Breast epithelium (tissue), 4 donors: ENCODE results near the gene BMP2K. TPM values are rescaled to one million over a fixed set of nuclear protein-coding genes. Genes with fewer than 3 reads are reported as not detected.

Experiments
- DNase-seq, 2 donors: peaks; one replicate each; pipeline ENCODE4 v3.0.0-alpha.2; 2019; ENCODE audit warnings: low spot score in 2 of 2
- H3K27ac ChIP-seq, 2 donors: fragments of 200-600 bp; sonication (generic) in 1 of 2; one replicate each; pipeline ENCODE4 v1.5.1; 2016 to 2019; ENCODE audit warnings: mild to moderate bottlenecking in 1 of 2
- H3K27me3 ChIP-seq, 2 donors: fragments of 200-600 bp; sonication (generic) in 1 of 2; one replicate each; pipeline versions ENCODE4 v1.5.1 to v1.6.0; 2017 to 2019; ENCODE audit warnings: control low read depth in 1 of 2, mild to moderate bottlenecking in 1 of 2
- H3K36me3 ChIP-seq: fragments of 200-600 bp; one replicate; pipeline ENCODE4 v1.5.1; 2019
- H3K4me1 ChIP-seq, 2 donors: fragments of 200-600 bp; sonication (generic); one replicate each; pipeline ENCODE4 v1.5.1; 2016 to 2019; ENCODE audit warnings: control low read depth in 1 of 2
- H3K4me3 ChIP-seq, 3 donors: fragments of 200-600 bp; sonication (generic); 1 replicate in 2 of 3; 2 replicates in 1 of 3; pipeline ENCODE4 v1.5.1; 2016 to 2019; ENCODE audit warnings: mild to moderate bottlenecking in 3 of 3, moderate library complexity in 2 of 3
- H3K9me3 ChIP-seq, 2 donors: fragments of 200-600 bp; sonication (generic) in 1 of 2; one replicate each; pipeline ENCODE4 v1.5.1; 2016 to 2019; ENCODE audit warnings: control low read depth in 1 of 2
- POLR2A ChIP-seq: fragments of 450-650 bp; IDR thresholded peaks from one replicate; pipeline ENCODE4 v1.6.1; 2016; ENCODE audit warnings: antibody characterized with exemption, mild to moderate bottlenecking, moderate library complexity
- POLR2AphosphoS5 ChIP-seq, 3 donors: sonication (generic); formaldehyde crosslinking; IDR thresholded peaks; one replicate each; pipeline ENCODE4 v1.6.1; 2017; ENCODE audit warnings: antibody characterized with exemption in 3 of 3
- intact Hi-C: fragments of 100-400 bp; cut with DNase I; formaldehyde crosslinking; loops from one replicate; pipeline ENCODE4 v1.15.1; 2023; ENCODE audit warnings: low total_unique reads
- total RNA-seq, 3 donors: library from RNA; depleted of rRNA; stranded (reverse); fragments of >200 nt; gene quantifications; one replicate each; pipeline ENCODE4 v1.1.0, GENCODE V29; 2016
- TF ChIP-seq, protein P1 (sequence below), 3 donors: fragments of 450-650 bp; IDR thresholded peaks; one replicate each; pipeline ENCODE4 v1.5.1; 2016 to 2017; ENCODE audit warnings: antibody characterized with exemption in 3 of 3, mild to moderate bottlenecking in 3 of 3, moderate library complexity in 3 of 3

Gene BMP2K
- total RNA-seq, 3 donors from 2014 or later: 42.3 to 134 (median 42.4) TPM

DNA sequence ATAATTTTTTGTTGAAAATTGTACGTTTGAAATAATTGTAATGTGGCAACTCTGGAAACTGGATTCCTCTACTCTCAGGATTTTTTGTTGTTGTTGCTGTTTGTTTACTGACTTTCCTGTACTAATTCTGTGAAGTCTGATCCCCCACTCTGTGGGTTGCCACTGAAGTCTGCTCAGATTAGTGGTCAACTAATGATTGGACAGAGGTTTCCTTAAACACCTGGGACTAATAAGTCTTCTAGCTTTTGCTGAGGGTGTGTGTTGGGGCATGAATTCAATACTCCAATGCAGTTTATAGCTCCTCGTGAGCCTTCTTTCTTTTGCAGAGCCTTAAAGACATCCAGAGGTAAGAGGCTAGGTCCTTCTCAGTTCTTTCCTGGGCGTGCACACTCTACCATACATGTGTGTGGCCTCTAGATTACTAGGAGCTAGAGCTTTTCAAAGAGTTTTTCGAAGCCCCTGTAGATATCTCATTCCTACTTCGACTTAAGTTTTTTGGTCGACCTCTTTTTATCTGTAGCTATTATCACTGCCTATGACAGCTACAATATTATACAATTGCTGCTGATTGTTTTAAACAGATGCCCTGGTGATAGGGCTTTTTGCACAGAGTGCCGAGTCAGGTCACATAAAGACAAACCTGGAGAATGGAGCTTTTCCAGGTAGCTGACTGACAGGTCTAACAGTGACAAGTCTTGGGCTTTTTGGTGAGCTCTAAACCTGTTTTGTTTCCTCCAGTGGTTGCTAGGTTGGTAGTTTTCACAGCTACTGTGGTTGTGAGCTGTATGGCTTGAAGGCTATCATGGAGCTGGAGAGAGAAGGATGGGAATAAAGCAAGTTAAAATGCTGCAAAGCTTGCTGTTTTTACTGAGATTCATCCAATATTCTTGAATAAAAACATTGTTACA lies 34.0 kb downstream of the BMP2K start:
- no peaks in the 10 kb centered on the region for H3K27me3 ChIP-seq
- no peak for TF ChIP-seq POLR2A
- TF ChIP-seq POLR2AphosphoS5 (IDR thresholded peaks at IDR 0.05): no peak
- TF ChIP-seq, protein P1, sequence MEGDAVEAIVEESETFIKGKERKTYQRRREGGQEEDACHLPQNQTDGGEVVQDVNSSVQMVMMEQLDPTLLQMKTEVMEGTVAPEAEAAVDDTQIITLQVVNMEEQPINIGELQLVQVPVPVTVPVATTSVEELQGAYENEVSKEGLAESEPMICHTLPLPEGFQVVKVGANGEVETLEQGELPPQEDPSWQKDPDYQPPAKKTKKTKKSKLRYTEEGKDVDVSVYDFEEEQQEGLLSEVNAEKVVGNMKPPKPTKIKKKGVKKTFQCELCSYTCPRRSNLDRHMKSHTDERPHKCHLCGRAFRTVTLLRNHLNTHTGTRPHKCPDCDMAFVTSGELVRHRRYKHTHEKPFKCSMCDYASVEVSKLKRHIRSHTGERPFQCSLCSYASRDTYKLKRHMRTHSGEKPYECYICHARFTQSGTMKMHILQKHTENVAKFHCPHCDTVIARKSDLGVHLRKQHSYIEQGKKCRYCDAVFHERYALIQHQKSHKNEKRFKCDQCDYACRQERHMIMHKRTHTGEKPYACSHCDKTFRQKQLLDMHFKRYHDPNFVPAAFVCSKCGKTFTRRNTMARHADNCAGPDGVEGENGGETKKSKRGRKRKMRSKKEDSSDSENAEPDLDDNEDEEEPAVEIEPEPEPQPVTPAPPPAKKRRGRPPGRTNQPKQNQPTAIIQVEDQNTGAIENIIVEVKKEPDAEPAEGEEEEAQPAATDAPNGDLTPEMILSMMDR (IDR thresholded peaks at IDR 0.05): no peak
- DNase-seq: no peak
- intact Hi-C loops: no loop called here
- H3K36me3 ChIP-seq: no peaks in the 10 kb centered on the region
- H3K4me1 ChIP-seq: no peaks in the 10 kb centered on the region
- H3K27ac ChIP-seq: no peak overlapping the region
- H3K4me3 ChIP-seq: no peak overlapping the region
- peaks cover 0 to 10% of the 10 kb centered on the region in 2 donors for H3K9me3 ChIP-seq

DNA sequence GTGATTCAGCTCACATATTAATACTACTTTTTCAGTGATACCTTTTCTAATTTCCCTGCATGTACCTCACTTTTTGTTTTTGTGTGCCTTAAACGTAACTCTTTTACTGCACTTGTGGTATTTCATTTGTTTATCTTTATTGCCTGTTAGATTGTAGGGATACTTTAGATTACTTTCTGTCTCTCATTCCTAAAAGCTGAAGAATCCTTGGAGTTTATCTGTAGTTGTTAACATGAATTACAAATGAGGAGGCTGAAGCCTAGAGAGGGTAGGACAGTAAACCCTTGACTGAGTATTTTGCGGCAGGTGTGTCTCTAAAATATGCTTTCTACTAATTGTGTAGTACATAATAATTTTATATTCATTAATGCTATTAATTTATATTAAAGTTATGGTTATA lies 34.9 kb downstream of the BMP2K start:
- Histone ChIP-seq H3K4me1 (no peaks in the 10 kb centered on the region), H3K36me3 (no peaks in the 10 kb centered on the region), H3K4me3 (no peak overlapping the region), H3K27ac (no peak overlapping the region), H3K9me3 (peaks cover 0 to 10% of the 10 kb centered on the region in 2 donors), H3K27me3 (no peaks in the 10 kb centered on the region)
- TF ChIP-seq, protein P1 (IDR thresholded peaks at IDR 0.05): no peak
- TF ChIP-seq POLR2A: no peak
- no peak for TF ChIP-seq POLR2AphosphoS5 (IDR thresholded peaks at IDR 0.05)
- intact Hi-C loops: no loop called here
- no peak for DNase-seq

DNA sequence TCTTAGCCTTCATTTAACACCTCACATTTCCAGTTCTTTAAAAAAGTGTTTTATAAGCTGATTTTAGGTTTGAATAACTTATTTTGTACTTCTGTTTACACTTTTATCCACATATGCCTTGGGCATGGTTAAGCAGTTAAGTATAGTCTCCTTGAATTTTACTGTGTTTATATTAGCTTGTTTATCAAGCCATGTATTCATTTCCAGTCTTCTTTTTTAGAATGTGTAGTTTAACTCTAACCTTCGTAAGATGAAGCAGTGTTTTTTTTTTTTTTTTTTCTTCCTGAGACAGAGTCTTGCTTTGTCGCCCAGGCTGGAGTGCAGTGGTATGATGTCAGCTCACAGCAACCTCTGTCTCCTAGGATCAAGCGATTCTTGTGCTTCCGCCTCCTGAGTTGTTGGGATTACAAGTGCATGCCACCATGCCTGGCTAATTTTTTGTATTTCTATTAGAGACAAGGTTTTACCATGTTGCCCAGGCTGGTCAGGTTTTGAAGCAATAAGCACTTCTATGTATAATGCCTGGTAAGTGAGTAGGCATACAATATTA lies 42.5 kb downstream of the BMP2K start:
- no peaks in the 10 kb centered on the region for H3K36me3 ChIP-seq
- DNase-seq: no peak
- no peaks in the 10 kb centered on the region for H3K9me3 ChIP-seq
- H3K4me3 ChIP-seq: no peak overlapping the region
- no peaks in the 10 kb centered on the region for H3K4me1 ChIP-seq
- H3K27me3 ChIP-seq: no peaks in the 10 kb centered on the region
- TF ChIP-seq POLR2AphosphoS5 (IDR thresholded peaks at IDR 0.05) (no peak), POLR2A (no peak)
- TF ChIP-seq, protein P1 (IDR thresholded peaks at IDR 0.05): no peak
- intact Hi-C loops: no loop called here
- no peak overlapping the region for H3K27ac ChIP-seq

DNA sequence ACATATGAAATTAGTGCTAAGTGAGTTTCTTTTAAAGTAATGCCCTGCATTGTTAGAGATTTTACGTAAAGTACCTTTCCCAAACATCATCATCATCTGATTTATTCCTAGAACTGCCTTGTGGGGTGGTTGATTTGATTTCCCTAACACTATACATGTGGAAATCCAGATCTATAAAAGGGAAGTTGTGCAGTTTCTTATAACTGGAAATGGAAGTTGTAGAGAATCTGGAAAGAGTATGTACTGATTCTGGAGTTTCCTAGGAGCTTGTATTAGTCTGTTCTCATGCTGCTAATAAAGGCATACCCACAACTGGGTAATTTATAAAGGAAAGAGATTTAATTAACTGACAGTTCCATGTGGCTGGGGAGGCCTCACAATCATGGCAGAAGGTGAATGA lies 47.9 kb downstream of the BMP2K start:
- H3K36me3 ChIP-seq: no peaks in the 10 kb centered on the region
- intact Hi-C loops: no loop called here
- H3K4me1 ChIP-seq: no peaks in the 10 kb centered on the region
- no peak overlapping the region for H3K4me3 ChIP-seq
- DNase-seq: no peak
- no peak overlapping the region for H3K27ac ChIP-seq
- H3K9me3 ChIP-seq: no peaks in the 10 kb centered on the region
- no peak for TF ChIP-seq POLR2AphosphoS5 (IDR thresholded peaks at IDR 0.05)
- TF ChIP-seq, protein P1 (IDR thresholded peaks at IDR 0.05): no peak
- no peak for TF ChIP-seq POLR2A
- H3K27me3 ChIP-seq: no peaks in the 10 kb centered on the region

DNA sequence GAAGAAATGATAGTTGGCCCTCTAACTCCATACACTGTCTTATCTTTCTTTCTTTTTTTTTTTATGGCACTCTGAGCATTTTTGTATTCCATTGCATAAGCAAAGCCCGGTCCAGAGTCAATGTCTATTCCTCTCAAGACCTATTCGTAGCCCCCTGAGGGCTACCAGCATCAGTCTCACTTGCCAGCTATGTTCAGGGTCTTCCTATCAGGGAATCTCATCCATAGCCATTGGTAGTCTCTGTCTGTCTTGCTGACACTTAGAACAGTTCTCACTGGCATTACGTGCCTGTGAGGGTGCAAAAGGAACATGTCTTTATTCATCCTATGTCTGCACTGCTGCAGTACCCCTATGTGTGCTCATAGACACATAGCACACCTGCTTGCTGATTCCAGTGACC lies 51.0 kb downstream of the BMP2K start:
- H3K4me1 ChIP-seq: no peaks in the 10 kb centered on the region

More for the DNA sequence above, 51.0 kb downstream of the BMP2K start:
- no peak for DNase-seq
- Histone ChIP-seq H3K4me3 (no peak overlapping the region), H3K27me3 (no peaks in the 10 kb centered on the region), H3K36me3 (no peaks in the 10 kb centered on the region), H3K9me3 (no peaks in the 10 kb centered on the region), H3K27ac (no peak overlapping the region)
- intact Hi-C loops: no loop called here
- TF ChIP-seq, protein P1 (IDR thresholded peaks at IDR 0.05): no peak
- no peak for TF ChIP-seq POLR2A
- TF ChIP-seq POLR2AphosphoS5 (IDR thresholded peaks at IDR 0.05): no peak
